Measurements from ENCODE around the gene PTPN14.
"Not testable (repeated sequence)": the region's sequence is repeated elsewhere in the genome, so short reads cannot be mapped to it uniquely, and the experiment has no call there.

PTPN14 gene

DNA sequence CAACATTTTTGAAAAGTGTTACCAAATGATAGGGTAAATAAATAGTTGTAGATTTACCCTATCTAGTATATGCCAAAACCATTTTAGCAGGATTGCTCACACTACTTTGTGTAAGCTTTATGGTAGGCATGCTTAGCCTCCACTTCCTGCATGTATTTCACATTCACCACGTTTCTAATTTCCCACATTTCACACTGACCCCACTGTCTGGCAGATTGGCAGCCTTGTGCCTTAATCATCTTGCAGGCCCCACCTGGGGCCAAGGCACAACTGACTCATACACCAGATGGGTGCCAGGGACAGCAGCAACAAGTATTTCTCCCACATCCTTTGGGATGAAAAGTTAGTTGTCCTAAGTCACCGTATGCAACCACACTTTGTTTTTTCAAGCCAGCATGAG, 30.4 kb upstream of the PTPN14 start:
- TF ChIP-seq ISL1 (CRISPR knock-in tag; IDR thresholded peaks at IDR 0.05), result no peak
- TF ChIP-seq, protein P1, sequence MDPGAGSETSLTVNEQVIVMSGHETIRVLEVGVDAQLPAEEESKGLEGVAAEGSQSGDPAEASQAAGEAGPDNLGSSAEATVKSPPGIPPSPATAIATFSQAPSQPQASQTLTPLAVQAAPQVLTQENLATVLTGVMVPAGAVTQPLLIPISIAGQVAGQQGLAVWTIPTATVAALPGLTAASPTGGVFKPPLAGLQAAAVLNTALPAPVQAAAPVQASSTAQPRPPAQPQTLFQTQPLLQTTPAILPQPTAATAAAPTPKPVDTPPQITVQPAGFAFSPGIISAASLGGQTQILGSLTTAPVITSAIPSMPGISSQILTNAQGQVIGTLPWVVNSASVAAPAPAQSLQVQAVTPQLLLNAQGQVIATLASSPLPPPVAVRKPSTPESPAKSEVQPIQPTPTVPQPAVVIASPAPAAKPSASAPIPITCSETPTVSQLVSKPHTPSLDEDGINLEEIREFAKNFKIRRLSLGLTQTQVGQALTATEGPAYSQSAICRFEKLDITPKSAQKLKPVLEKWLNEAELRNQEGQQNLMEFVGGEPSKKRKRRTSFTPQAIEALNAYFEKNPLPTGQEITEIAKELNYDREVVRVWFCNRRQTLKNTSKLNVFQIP (CRISPR knock-in tag; IDR thresholded peaks at IDR 0.05; ENCODE audit: borderline replicate concordance, low read depth), result no peak
- TF ChIP-seq, protein P2, sequence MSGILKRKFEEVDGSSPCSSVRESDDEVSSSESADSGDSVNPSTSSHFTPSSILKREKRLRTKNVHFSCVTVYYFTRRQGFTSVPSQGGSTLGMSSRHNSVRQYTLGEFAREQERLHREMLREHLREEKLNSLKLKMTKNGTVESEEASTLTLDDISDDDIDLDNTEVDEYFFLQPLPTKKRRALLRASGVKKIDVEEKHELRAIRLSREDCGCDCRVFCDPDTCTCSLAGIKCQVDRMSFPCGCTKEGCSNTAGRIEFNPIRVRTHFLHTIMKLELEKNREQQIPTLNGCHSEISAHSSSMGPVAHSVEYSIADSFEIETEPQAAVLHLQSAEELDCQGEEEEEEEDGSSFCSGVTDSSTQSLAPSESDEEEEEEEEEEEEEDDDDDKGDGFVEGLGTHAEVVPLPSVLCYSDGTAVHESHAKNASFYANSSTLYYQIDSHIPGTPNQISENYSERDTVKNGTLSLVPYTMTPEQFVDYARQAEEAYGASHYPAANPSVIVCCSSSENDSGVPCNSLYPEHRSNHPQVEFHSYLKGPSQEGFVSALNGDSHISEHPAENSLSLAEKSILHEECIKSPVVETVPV (CRISPR knock-in tag; IDR thresholded peaks at IDR 0.05), result no peak
- TF ChIP-seq ZNF8 (CRISPR knock-in tag; IDR thresholded peaks at IDR 0.05), result no peak
- no peak for TF ChIP-seq ARNTL (CRISPR knock-in tag; IDR thresholded peaks at IDR 0.05; ENCODE audit: borderline replicate concordance, low read depth)
- no peak for TF ChIP-seq RARB (CRISPR knock-in tag; IDR thresholded peaks at IDR 0.05)

DNA sequence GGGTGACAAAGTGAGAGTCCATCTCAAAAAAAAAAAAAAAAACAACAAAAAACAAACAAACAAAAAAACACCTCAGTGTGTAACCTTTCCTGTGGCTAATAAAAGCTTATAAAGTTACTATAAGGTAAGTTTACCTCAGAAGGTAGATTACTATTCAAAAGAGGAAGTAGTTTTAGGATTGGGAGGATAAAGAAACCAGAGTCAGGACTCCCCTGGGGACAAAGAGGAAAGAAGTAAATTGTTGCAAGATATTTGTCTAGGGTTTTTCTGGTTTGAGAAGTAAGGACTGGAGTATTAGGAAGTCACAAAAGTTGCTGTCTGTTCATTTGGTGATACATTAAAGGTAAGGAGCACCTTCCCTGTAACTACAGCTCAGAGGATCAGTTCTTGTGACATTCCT, 27.8 kb upstream of the PTPN14 start:
- TF ChIP-seq GLIS3 (CRISPR knock-in tag; IDR thresholded peaks at IDR 0.05) (no peak), TOX (CRISPR knock-in tag; IDR thresholded peaks at IDR 0.05; ENCODE audit: borderline replicate concordance) (no peak)
- TF ChIP-seq, protein P2 (CRISPR knock-in tag; IDR thresholded peaks at IDR 0.05), result no peak
- TF ChIP-seq, protein P3, sequence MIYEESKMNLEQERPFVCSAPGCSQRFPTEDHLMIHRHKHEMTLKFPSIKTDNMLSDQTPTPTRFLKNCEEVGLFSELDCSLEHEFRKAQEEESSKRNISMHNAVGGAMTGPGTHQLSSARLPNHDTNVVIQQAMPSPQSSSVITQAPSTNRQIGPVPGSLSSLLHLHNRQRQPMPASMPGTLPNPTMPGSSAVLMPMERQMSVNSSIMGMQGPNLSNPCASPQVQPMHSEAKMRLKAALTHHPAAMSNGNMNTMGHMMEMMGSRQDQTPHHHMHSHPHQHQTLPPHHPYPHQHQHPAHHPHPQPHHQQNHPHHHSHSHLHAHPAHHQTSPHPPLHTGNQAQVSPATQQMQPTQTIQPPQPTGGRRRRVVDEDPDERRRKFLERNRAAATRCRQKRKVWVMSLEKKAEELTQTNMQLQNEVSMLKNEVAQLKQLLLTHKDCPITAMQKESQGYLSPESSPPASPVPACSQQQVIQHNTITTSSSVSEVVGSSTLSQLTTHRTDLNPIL (CRISPR knock-in tag; IDR thresholded peaks at IDR 0.05; ENCODE audit: low read depth), result no peak
- no peak for ATAC-seq

More for the DNA sequence above, 30.4 kb upstream of the PTPN14 start:
- peak; percentile 62 for ATAC-seq

- not testable (repeated sequence) for ATAC-seq
These were observed 24.7 kb upstream of the PTPN14 start for GRCh38 chr1:214576120-214576519.

DNA sequence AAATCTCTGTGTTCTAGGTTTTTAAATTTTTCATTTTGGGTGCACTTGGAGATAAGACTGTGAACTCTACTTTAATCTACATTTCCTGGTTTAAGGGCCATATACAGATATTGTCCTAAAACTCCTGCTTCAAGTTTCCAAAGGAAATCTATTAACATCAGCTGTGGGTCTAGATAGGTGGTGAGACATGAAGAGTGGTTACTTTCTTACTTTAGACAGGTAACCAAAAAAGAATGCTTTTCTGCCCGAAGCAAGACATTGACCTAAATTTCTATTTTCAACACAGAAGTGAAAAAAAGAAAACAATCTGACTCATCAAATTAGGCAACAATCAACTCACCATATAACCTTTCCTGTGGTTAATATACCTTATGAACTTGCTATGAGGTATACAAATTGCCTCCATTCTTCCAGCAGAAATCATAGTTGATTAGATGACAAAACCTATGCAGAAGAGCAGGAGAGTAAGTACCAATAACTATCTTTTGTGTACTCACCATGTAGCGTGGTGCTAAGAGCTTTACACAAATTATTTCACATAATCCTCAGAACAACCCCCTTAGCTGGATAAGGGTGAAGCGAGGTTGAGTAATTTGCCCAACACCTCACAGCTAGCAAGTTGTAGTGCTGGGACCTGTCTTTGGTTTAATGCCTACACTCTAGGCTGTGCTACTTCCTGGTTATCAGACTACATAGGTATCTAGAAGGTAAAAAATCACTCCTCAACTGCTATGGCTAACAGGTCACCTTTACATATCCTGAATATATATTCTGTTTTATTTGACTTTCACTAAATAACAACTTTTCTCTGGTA, 23.4 kb upstream of the PTPN14 start:
- ATAC-seq, result no peak
- TF ChIP-seq ZFP3 (CRISPR knock-in tag; IDR thresholded peaks at IDR 0.05) (no peak), TCF4 (CRISPR knock-in tag; IDR thresholded peaks at IDR 0.05; ENCODE audit: borderline replicate concordance) (no peak), ZNF8 (CRISPR knock-in tag; IDR thresholded peaks at IDR 0.05) (no peak), ZNF70 (CRISPR knock-in tag; IDR thresholded peaks at IDR 0.05) (no peak), OSR1 (CRISPR knock-in tag; IDR thresholded peaks at IDR 0.05) (no peak), PPARA (CRISPR knock-in tag; IDR thresholded peaks at IDR 0.05; ENCODE audit: borderline replicate concordance) (no peak), BACH2 (CRISPR knock-in tag; IDR thresholded peaks at IDR 0.05; ENCODE audit: borderline replicate concordance) (no peak), ZC3H10 (CRISPR knock-in tag; IDR thresholded peaks at IDR 0.05) (no peak), CSDC2 (CRISPR knock-in tag; IDR thresholded peaks at IDR 0.05) (no peak)
- TF ChIP-seq, protein P3 (CRISPR knock-in tag; IDR thresholded peaks at IDR 0.05; ENCODE audit: low read depth), result no peak
- TF ChIP-seq, protein P2 (CRISPR knock-in tag; IDR thresholded peaks at IDR 0.05), result no peak
- TF ChIP-seq, protein P4, sequence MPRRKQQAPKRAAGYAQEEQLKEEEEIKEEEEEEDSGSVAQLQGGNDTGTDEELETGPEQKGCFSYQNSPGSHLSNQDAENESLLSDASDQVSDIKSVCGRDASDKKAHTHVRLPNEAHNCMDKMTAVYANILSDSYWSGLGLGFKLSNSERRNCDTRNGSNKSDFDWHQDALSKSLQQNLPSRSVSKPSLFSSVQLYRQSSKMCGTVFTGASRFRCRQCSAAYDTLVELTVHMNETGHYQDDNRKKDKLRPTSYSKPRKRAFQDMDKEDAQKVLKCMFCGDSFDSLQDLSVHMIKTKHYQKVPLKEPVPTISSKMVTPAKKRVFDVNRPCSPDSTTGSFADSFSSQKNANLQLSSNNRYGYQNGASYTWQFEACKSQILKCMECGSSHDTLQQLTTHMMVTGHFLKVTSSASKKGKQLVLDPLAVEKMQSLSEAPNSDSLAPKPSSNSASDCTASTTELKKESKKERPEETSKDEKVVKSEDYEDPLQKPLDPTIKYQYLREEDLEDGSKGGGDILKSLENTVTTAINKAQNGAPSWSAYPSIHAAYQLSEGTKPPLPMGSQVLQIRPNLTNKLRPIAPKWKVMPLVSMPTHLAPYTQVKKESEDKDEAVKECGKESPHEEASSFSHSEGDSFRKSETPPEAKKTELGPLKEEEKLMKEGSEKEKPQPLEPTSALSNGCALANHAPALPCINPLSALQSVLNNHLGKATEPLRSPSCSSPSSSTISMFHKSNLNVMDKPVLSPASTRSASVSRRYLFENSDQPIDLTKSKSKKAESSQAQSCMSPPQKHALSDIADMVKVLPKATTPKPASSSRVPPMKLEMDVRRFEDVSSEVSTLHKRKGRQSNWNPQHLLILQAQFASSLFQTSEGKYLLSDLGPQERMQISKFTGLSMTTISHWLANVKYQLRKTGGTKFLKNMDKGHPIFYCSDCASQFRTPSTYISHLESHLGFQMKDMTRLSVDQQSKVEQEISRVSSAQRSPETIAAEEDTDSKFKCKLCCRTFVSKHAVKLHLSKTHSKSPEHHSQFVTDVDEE (CRISPR knock-in tag; IDR thresholded peaks at IDR 0.05), result no peak

All from SK-N-SH treated with all-trans-retinoic acid at 6 μM for 48 hours (cell line).